ENCODE measurements around the gene TFPI2. TPM values are rescaled to one million over a fixed set of nuclear protein-coding genes. Genes with fewer than 3 reads are reported as not detected.
"Not testable (repeated sequence)": the region's sequence is repeated elsewhere in the genome, so short reads cannot be mapped to it uniquely, and the experiment has no call there.

Gene TFPI2
- total RNA-seq, 1 experiment from 2014 or later = 4.4 TPM

DNA sequence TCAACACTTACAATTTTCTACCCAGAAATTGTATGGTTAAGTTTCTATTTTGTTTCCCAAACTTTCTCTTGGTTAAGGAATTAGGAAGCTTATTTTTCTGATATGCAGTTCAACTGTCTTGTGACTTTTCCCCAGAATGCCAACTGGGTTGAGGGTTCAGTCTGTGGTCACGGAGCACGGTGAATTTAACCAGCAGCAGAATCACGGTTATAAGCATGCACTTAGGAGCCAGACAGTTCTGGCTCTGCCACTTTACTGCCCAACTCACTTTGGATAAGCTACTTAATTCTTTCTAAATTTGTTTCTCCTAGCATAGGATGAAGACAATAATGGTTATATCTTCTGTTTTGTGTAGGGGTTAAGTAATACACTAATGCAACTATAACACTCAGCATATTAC is 20.7 kb upstream of the TFPI2 start:
- not testable (repeated sequence) for H3K56ac ChIP-seq (ENCODE audit: insufficient read length, low read depth, low read length); H4K91ac ChIP-seq (ENCODE audit: insufficient read length, low read depth, low read length); H3K27me3 Mint-ChIP-seq (ENCODE audit: low read depth); H4K5ac ChIP-seq (ENCODE audit: insufficient read length, low read depth, low read length); H2BK5ac ChIP-seq (ENCODE audit: insufficient read length, low read length); H3K27me3 ChIP-seq (ENCODE audit: insufficient read depth, low read length); H3K9me3 ChIP-seq (ENCODE audit: control insufficient read depth, low read depth, low read length); H3K14ac ChIP-seq (ENCODE audit: insufficient read depth, low read length); H3K36me3 Mint-ChIP-seq (ENCODE audit: insufficient read depth in 1 of 3, low read depth in 3 of 3); H2BK120ac ChIP-seq (ENCODE audit: low read depth, low read length, poor library complexity, severe bottlenecking); H3K4me1 Mint-ChIP-seq; H4K20me1 ChIP-seq (ENCODE audit: control insufficient read depth, insufficient read depth, insufficient read length); H3K23ac ChIP-seq (ENCODE audit: insufficient read length, low read depth, low read length); H3K79me1 ChIP-seq (ENCODE audit: insufficient read depth, low read depth, low read length, poor library complexity, severe bottlenecking); H3K23me2 ChIP-seq (ENCODE audit: insufficient read length, low read depth, low read length, poor library complexity, severe bottlenecking); H3K27ac ChIP-seq (ENCODE audit: insufficient read length, low read depth, low read length); H3K18ac ChIP-seq (ENCODE audit: insufficient read length, low read depth, low read length); H3K27ac Mint-ChIP-seq; H2BK12ac ChIP-seq (ENCODE audit: insufficient read length, low read depth, low read length); H3K9me3 Mint-ChIP-seq; H3K4ac ChIP-seq (ENCODE audit: low read depth, low read length); H3K4me3 Mint-ChIP-seq; H3K4me2 ChIP-seq (ENCODE audit: insufficient read depth, insufficient read length, low read length); H3K9ac ChIP-seq (ENCODE audit: extremely low read depth, insufficient read length, low read length); H3T11ph ChIP-seq (ENCODE audit: low read length); DNase-seq; H2BK20ac ChIP-seq (ENCODE audit: low read depth, low read length, poor library complexity, severe bottlenecking); H2BK15ac ChIP-seq (ENCODE audit: low read depth, low read length); H2AFZ ChIP-seq (ENCODE audit: low read length); H3K4me1 ChIP-seq (ENCODE audit: insufficient read depth, low read length); H4K8ac ChIP-seq (replicated peaks; ENCODE audit: insufficient read length, low read depth, low read length); H3K79me2 ChIP-seq (ENCODE audit: insufficient read depth, low read length); H2AK5ac ChIP-seq (ENCODE audit: insufficient read length, low read length)
- no CpG with 5 or more reads among the region's 3 CpGs for WGBS (ENCODE audit: extremely low coverage, insufficient read length, low lambda C conversion rate)
